Keratinocyte (primary cell): ENCODE results near the gene CD86. TPM values are rescaled to one million over a fixed set of nuclear protein-coding genes. Genes with fewer than 3 reads are reported as not detected.

Source experiments
- DNase-seq: peaks from one replicate; pipeline ENCODE4 v3.0.0-alpha.2; 2011; ENCODE audit warnings: low read depth, missing footprints, low spot score
- FAIRE-seq: peaks from 2 replicates; lab custom pipeline; 2011; peaks lifted over from hg19 to GRCh38; lab: Jason Lieb, UNC
- H2AFZ ChIP-seq: 2 replicates; pipeline ENCODE4 v1.6.0; 2012; ENCODE audit warnings: low read length, control low read depth, inconsistent platforms; ENCODE audit not compliant: control insufficient read depth
- H3K27ac ChIP-seq: 2 replicates; pipeline ENCODE4 v1.5.1; 2011; ENCODE audit warnings: low read length; ENCODE audit not compliant: control insufficient read depth, insufficient read depth
- H3K27me3 ChIP-seq: 3 replicates; pipeline ENCODE4 v1.6.0; 2011; ENCODE audit warnings: low read length; ENCODE audit not compliant: control insufficient read depth, insufficient read depth; ENCODE audit errors: extremely low read depth
- H3K36me3 ChIP-seq, 2 experiments: 2 replicates in 1 of 2; 3 replicates in 1 of 2; pipeline ENCODE4 v1.5.1; 2011; ENCODE audit warnings: low read length in 2 of 2, mild to moderate bottlenecking in 1 of 2; ENCODE audit not compliant: control insufficient read depth in 2 of 2, insufficient read depth in 2 of 2; ENCODE audit errors: extremely low read depth in 1 of 2
- H3K4me1 ChIP-seq: 3 replicates; pipeline ENCODE4 v1.5.1; 2011; ENCODE audit warnings: low read length; ENCODE audit not compliant: control insufficient read depth, insufficient read depth; ENCODE audit errors: extremely low read depth
- H3K4me2 ChIP-seq: 3 replicates; pipeline ENCODE4 v1.6.0; 2011; ENCODE audit warnings: low read depth, low read length; ENCODE audit not compliant: control insufficient read depth, insufficient read depth; ENCODE audit errors: extremely low read depth
- H3K4me3 ChIP-seq, 3 experiments: fragments of 200-600 bp in 1 of 3; sonication (generic) in 1 of 3; 2 replicates in 2 of 3; 3 replicates in 1 of 3; pipeline ENCODE4 v1.5.1; 2011 to 2016; ENCODE audit warnings: low read length in 3 of 3, mild to moderate bottlenecking in 3 of 3, control low read depth in 2 of 3, inconsistent platforms in 1 of 3, low read depth in 1 of 3, mixed read lengths in 1 of 3, mixed run types in 1 of 3, moderate library complexity in 1 of 3; ENCODE audit not compliant: control insufficient read depth in 2 of 3, insufficient read depth in 2 of 3; ENCODE audit errors: extremely low read depth in 1 of 3
- H3K79me2 ChIP-seq: 2 replicates; pipeline ENCODE4 v1.6.0; 2012; ENCODE audit warnings: low read length; ENCODE audit not compliant: control insufficient read depth, insufficient read depth
- H3K9ac ChIP-seq: 3 replicates; pipeline ENCODE4 v1.6.0; 2011; ENCODE audit warnings: low read length; ENCODE audit not compliant: control insufficient read depth, insufficient read depth; ENCODE audit errors: extremely low read depth
- H3K9me1 ChIP-seq: 3 replicates; pipeline ENCODE4 v1.6.0; 2011; ENCODE audit warnings: low read length; ENCODE audit not compliant: control insufficient read depth, insufficient read depth; ENCODE audit errors: extremely low read depth
- H3K9me3 ChIP-seq: 2 replicates; pipeline ENCODE4 v1.5.1; 2012; ENCODE audit warnings: low read depth, low read length; ENCODE audit not compliant: control insufficient read depth
- H4K20me1 ChIP-seq: 3 replicates; pipeline ENCODE4 v1.6.0; 2011; ENCODE audit warnings: low read length; ENCODE audit not compliant: control insufficient read depth, insufficient read depth; ENCODE audit errors: extremely low read depth
- EZH2 ChIP-seq: IDR thresholded peaks from one replicate; pipeline ENCODE4 v1.6.1; 2012; ENCODE audit warnings: inconsistent platforms, mild to moderate bottlenecking, low read length, moderate library complexity
- dilution Hi-C: fragments of 300-500 bp; cut with MboI; formaldehyde crosslinking; loops from one replicate; pipeline ENCODE4 v1.7.0; 2020; ENCODE audit warnings: low sequenced_read_pairs; ENCODE audit not compliant: extremely low pct_ligation_motif_present
- polyA plus RNA-seq, 5 experiments: library from polyadenylated mRNA; depleted of rRNA in 3 of 5; stranded (reverse) in 3 of 5; stranded (forward) in 1 of 5; unstranded in 1 of 5; fragments of >200 nt; gene quantifications; 1 replicate in 1 of 5; 2 replicates in 3 of 5; 3 replicates in 1 of 5; pipeline versions ENCODE4 v1.2.1 to v1.2.3, GENCODE V29; 2011 to 2012; ENCODE audit warnings: missing spikeins in 2 of 5, low read depth in 1 of 5, low replicate concordance in 1 of 5
- TF ChIP-seq, protein P1 (sequence below), 3 experiments: IDR thresholded peaks in 1 of 3; conservative IDR thresholded peaks in 1 of 3; optimal IDR thresholded peaks in 1 of 3; 2 replicates in 2 of 3; 3 replicates in 1 of 3; pipeline versions ENCODE3 to v1.5.1; 2011; ENCODE audit warnings: low read length in 3 of 3, mild to moderate bottlenecking in 3 of 3, moderate library complexity in 2 of 3, control low read depth in 1 of 3, inconsistent platforms in 1 of 3; ENCODE audit not compliant: insufficient read depth in 2 of 3; ENCODE audit errors: extremely low read depth in 1 of 3

CD86 gene
- polyA plus RNA-seq, 1 donor (not counting 4 experiments of a cell fraction or from before 2014, with no cell fraction given), result 2.9 TPM

DNA sequence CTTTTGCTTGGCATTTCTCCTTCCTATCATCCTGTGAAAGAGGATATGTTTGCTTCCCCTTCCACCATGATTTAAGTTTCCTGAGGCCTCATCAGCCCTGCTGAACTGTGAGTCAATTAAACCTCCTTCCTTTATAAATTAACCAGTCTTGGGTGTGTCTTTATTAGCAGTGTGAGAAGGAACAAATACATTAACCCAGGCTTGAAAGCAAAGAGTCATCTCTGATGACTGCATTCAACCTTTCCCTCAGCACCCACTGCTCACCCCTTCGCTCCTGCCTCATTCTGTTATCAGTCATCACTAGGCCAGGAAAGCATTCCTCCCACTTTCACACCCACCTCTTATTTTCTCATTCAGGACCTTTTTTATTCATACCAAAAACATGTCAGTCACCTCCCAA is 68.7 kb downstream of the CD86 start:
- TF ChIP-seq EZH2, result no peak
- TF ChIP-seq, protein P1, sequence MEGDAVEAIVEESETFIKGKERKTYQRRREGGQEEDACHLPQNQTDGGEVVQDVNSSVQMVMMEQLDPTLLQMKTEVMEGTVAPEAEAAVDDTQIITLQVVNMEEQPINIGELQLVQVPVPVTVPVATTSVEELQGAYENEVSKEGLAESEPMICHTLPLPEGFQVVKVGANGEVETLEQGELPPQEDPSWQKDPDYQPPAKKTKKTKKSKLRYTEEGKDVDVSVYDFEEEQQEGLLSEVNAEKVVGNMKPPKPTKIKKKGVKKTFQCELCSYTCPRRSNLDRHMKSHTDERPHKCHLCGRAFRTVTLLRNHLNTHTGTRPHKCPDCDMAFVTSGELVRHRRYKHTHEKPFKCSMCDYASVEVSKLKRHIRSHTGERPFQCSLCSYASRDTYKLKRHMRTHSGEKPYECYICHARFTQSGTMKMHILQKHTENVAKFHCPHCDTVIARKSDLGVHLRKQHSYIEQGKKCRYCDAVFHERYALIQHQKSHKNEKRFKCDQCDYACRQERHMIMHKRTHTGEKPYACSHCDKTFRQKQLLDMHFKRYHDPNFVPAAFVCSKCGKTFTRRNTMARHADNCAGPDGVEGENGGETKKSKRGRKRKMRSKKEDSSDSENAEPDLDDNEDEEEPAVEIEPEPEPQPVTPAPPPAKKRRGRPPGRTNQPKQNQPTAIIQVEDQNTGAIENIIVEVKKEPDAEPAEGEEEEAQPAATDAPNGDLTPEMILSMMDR (optimal IDR thresholded peaks at IDR 0.05 in 1 of 3, IDR thresholded peaks at IDR 0.05 in 1 of 3, conservative IDR thresholded peaks at IDR 0.05 in 1 of 3; ENCODE audit: extremely low read depth in 1 of 3, insufficient read depth in 2 of 3, low read length in 3 of 3), result no peak
- no peak for FAIRE-seq
- H3K36me3 ChIP-seq, result no peaks in the 10 kb centered on the region
- DNase-seq, result no peak
- H3K4me3 ChIP-seq, result no peak overlapping the region
- H3K9ac ChIP-seq, result no peak overlapping the region
- dilution Hi-C loops, result no loop called here
- no peak overlapping the region for H3K27ac ChIP-seq
- no peak overlapping the region for H3K4me2 ChIP-seq
- H4K20me1 ChIP-seq, result no peaks in the 10 kb centered on the region
- no peaks in the 10 kb centered on the region for H3K79me2 ChIP-seq
- H3K9me3 ChIP-seq, result peaks cover 2% of the 10 kb centered on the region
- H3K4me1 ChIP-seq, result no peaks in the 10 kb centered on the region
- H3K9me1 ChIP-seq, result no peaks in the 10 kb centered on the region
- H3K27me3 ChIP-seq, result no peaks in the 10 kb centered on the region
- peak overlapping the region; percentile 8 for H2AFZ ChIP-seq

GRCh38 chr3:122132949-122133540 is 77.9 kb downstream of the CD86 start:
- Histone ChIP-seq H3K79me2 (no peaks in the 10 kb centered on the region), H3K4me2 (peak overlapping the region; percentile 12), H3K27me3 (no peaks in the 10 kb centered on the region), H3K4me3 (no peak overlapping the region), H2AFZ (no peak overlapping the region), H3K4me1 (peaks cover 10% of the 10 kb centered on the region), H3K9me1 (no peaks in the 10 kb centered on the region), H4K20me1 (no peaks in the 10 kb centered on the region), H3K27ac (no peak overlapping the region), H3K9me3 (no peaks in the 10 kb centered on the region), H3K9ac (no peak overlapping the region), H3K36me3 (no peaks in the 10 kb centered on the region)
- DNase-seq, result peak; percentile 35
- no peak for TF ChIP-seq EZH2
- TF ChIP-seq, protein P1 (optimal IDR thresholded peaks at IDR 0.05 in 1 of 3, IDR thresholded peaks at IDR 0.05 in 1 of 3, conservative IDR thresholded peaks at IDR 0.05 in 1 of 3; ENCODE audit: extremely low read depth in 1 of 3, insufficient read depth in 2 of 3, low read length in 3 of 3), result no peak
- no peak for FAIRE-seq
- dilution Hi-C loops, result no loop called here
